Ascending aorta (tissue), 2 donors: ENCODE results near the gene LASP1NB.

ENCODE experiments used
- DNase-seq, 2 donors: peaks; one replicate each; pipeline ENCODE4 v3.0.0-alpha.2; 2019; ENCODE audit warnings: low spot score in 2 of 2
- H3K27ac ChIP-seq, 2 donors: fragments of 200-600 bp; sonication (generic); one replicate each; pipeline ENCODE4 v1.5.1; 2016 to 2017; ENCODE audit warnings: mild to moderate bottlenecking in 1 of 2
- H3K27me3 ChIP-seq: fragments of 200-600 bp; sonication (generic); one replicate; pipeline ENCODE4 v1.5.1; 2017
- H3K36me3 ChIP-seq, 2 donors: fragments of 200-600 bp; sonication (generic); one replicate each; pipeline ENCODE4 v1.5.1; 2016
- H3K4me1 ChIP-seq, 2 donors: fragments of 200-600 bp; sonication (generic); one replicate each; pipeline ENCODE4 v1.5.1; 2016 to 2017; ENCODE audit warnings: mild to moderate bottlenecking in 1 of 2
- H3K4me3 ChIP-seq, 2 donors: fragments of 200-600 bp; sonication (generic); one replicate each; pipeline ENCODE4 v1.5.1; 2016 to 2017; ENCODE audit warnings: mild to moderate bottlenecking in 1 of 2
- H3K9me3 ChIP-seq, 2 donors: fragments of 200-600 bp; sonication (generic); one replicate each; pipeline ENCODE4 v1.5.1; 2016
- intact Hi-C: fragments of 100-400 bp; cut with DNase I; formaldehyde crosslinking; loops from one replicate; pipeline ENCODE4 v1.15.1; 2023
- TF ChIP-seq, protein P1 (sequence below), 3 experiments: fragments of 200-600 bp in 2 of 3; fragments of 450-650 bp in 1 of 3; sonication (generic) in 2 of 3; IDR thresholded peaks; one replicate each; pipeline ENCODE4 v1.5.1; 2016 to 2019; ENCODE audit warnings: antibody characterized with exemption in 3 of 3, mild to moderate bottlenecking in 1 of 3, moderate library complexity in 1 of 3

Gene LASP1NB

GRCh38 chr17:38925263-38925995 lies at the start of gene LASP1NB:
Gene LASP1NB, plus strand, starts transcription at chr17:38925614.
- Histone ChIP-seq H3K9me3 (no peaks in the 10 kb centered on the region), H3K27ac (peak within 1 kb of the TSS; percentile 50 to 71), H3K4me3 (peak within 1 kb of the TSS in 1 of 2 donors; percentile 36), H3K4me1 (peaks cover 4 to 35% of the 10 kb centered on the region in 2 donors), H3K36me3 (peaks cover 0 to 3% of the 10 kb centered on the region in 2 donors), H3K27me3 (no peaks in the 10 kb centered on the region)
- intact Hi-C loops, result no loop called here
- DNase-seq, result peak in 1 of 2 donors; percentile 62
- TF ChIP-seq, protein P1, sequence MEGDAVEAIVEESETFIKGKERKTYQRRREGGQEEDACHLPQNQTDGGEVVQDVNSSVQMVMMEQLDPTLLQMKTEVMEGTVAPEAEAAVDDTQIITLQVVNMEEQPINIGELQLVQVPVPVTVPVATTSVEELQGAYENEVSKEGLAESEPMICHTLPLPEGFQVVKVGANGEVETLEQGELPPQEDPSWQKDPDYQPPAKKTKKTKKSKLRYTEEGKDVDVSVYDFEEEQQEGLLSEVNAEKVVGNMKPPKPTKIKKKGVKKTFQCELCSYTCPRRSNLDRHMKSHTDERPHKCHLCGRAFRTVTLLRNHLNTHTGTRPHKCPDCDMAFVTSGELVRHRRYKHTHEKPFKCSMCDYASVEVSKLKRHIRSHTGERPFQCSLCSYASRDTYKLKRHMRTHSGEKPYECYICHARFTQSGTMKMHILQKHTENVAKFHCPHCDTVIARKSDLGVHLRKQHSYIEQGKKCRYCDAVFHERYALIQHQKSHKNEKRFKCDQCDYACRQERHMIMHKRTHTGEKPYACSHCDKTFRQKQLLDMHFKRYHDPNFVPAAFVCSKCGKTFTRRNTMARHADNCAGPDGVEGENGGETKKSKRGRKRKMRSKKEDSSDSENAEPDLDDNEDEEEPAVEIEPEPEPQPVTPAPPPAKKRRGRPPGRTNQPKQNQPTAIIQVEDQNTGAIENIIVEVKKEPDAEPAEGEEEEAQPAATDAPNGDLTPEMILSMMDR (IDR thresholded peaks at IDR 0.05), result no peak

- intact Hi-C loops, result no loop called here
- no peak for DNase-seq
- H3K9me3 ChIP-seq, result no peaks in the 10 kb centered on the region
- TF ChIP-seq, protein P1 (IDR thresholded peaks at IDR 0.05), result no peak
- H3K27me3 ChIP-seq, result no peaks in the 10 kb centered on the region
- H3K4me3 ChIP-seq, result no peak overlapping the region
- peaks cover 52 to 81% of the 10 kb centered on the region in 2 donors for H3K4me1 ChIP-seq
- H3K36me3 ChIP-seq, result peaks cover 2 to 17% of the 10 kb centered on the region in 2 donors
- peak overlapping the region; percentile 94 to 96 for H3K27ac ChIP-seq
These were observed 48.1 kb upstream of the LASP1NB start for GRCh38 chr17:38877130-38877851.

DNA sequence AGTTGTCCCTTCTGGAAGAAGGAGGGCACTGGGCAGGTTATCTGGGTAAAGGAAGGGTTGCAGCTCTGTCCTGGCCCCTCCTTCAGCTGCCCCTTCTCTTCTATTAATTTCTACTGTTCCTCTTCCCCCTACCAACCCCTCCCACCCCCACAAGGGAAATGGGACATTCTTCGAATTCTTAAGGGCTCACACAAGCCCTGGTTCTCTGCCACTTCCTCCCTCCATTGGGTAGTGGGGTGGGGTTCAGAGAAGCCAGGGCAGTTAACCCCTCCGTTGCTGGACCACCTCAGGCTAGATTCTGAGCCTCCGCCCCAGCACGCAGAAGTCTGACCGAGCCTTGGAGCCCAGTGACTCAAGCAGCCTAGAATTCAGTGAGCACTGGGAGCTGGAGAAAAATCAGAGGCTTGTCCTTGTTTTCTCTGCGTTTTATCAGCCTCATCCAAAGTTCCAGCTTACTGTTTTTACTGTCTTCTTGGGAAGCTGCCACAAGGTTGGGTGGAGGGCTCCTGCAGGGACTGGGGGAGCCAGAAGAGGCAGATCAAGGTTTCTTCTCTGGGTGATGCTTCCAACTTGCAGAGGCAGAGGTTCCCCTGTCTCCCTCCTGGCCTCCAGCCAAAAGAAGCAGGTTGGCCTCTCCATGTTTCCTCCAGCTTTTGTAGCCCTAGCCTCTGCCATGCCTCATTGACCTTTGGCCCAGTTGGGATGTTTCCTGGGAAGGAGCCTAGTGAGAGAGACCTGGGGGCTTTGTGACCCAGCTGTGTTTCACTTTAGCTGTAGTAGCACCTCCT lies 45.3 kb upstream of the LASP1NB start:
- H3K4me3 ChIP-seq, result peak overlapping the region; percentile 18 to 28
- H3K4me1 ChIP-seq, result peaks cover 42 to 82% of the 10 kb centered on the region in 2 donors
- H3K9me3 ChIP-seq, result no peaks in the 10 kb centered on the region
- H3K36me3 ChIP-seq, result peaks cover 4 to 25% of the 10 kb centered on the region in 2 donors
- TF ChIP-seq, protein P1 (IDR thresholded peaks at IDR 0.05), result no peak
- intact Hi-C loops, result no loop called here
- peak in 1 of 2 donors; percentile 76 for DNase-seq
- peak overlapping the region; percentile 63 to 74 for H3K27ac ChIP-seq
- no peaks in the 10 kb centered on the region for H3K27me3 ChIP-seq

- DNase-seq, result no peak
- no peaks in the 10 kb centered on the region for H3K9me3 ChIP-seq
- peaks cover 46 to 88% of the 10 kb centered on the region in 2 donors for H3K4me1 ChIP-seq
- H3K4me3 ChIP-seq, result peak overlapping the region in 1 of 2 donors; percentile 25
- intact Hi-C loops, result no loop called here
- TF ChIP-seq, protein P1 (IDR thresholded peaks at IDR 0.05), result no peak
- H3K36me3 ChIP-seq, result peaks cover 4 to 29% of the 10 kb centered on the region in 2 donors
- no peaks in the 10 kb centered on the region for H3K27me3 ChIP-seq
- H3K27ac ChIP-seq, result peak overlapping the region; percentile 63 to 74
These were observed 43.7 kb upstream of the LASP1NB start for GRCh38 chr17:38881600-38882191.

DNA sequence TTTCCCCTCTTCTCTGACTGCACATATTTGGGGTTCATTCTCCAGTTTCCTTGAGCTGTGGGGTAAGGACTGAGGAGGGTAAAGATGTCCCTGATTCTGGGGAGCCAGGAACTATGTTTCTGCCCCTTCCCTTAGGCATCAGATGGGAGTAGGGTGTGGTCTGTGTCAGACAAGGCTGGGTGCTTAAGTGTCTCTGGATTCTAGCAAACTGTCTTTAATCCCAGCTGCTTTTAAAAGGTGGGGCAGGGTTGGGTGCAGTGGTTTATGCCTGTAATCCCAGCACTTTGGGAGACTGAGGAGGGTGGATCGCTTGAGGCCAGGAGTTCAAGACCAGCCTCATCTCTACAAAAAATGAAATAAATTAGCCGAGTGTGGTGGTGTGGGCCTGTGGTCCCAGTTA lies 42.5 kb upstream of the LASP1NB start:
- DNase-seq, result no peak
- H3K4me3 ChIP-seq, result no peak overlapping the region
- peaks cover 39 to 85% of the 10 kb centered on the region in 2 donors for H3K4me1 ChIP-seq
- H3K36me3 ChIP-seq, result peaks cover 14 to 33% of the 10 kb centered on the region in 2 donors
- H3K9me3 ChIP-seq, result no peaks in the 10 kb centered on the region
- TF ChIP-seq, protein P1 (IDR thresholded peaks at IDR 0.05), result no peak
- intact Hi-C loops, result no loop called here
- H3K27ac ChIP-seq, result peak overlapping the region; percentile 10 to 57
- H3K27me3 ChIP-seq, result no peaks in the 10 kb centered on the region
